HEK293T (cell line): Measurements from ENCODE around the gene GLIPR2.

Experiments used
- CTCF ChIA-PET: fragments of 350-600 bp; formaldehyde crosslinking; extraction: SDS; loops from one replicate; lab custom pipeline; 2021; ENCODE audit warnings: antibody characterized with exemption, inconsistent platforms; lab: Yijun Ruan, JAX
- POLR2A ChIA-PET: fragments of 350-600 bp; formaldehyde crosslinking; extraction: SDS; loops from one replicate; lab custom pipeline; 2020; ENCODE audit warnings: antibody characterized with exemption, inconsistent platforms; lab: Yijun Ruan, JAX
- DNase-seq: peaks from one replicate; pipeline ENCODE4 v3.0.0; 2012; ENCODE audit warnings: mixed read lengths; ENCODE audit errors: extremely low spot score
- ARNT ChIP-seq: fragments of 450-650 bp; IDR thresholded peaks from 2 replicates; pipeline ENCODE4 v1.6.1; 2017; ENCODE audit warnings: mild to moderate bottlenecking
- BHLHE40 ChIP-seq: fragments of 450-650 bp; IDR thresholded peaks from 2 replicates; pipeline ENCODE4 v1.6.1; 2016; ENCODE audit warnings: mild to moderate bottlenecking, moderate library complexity, borderline replicate concordance
- CTBP1 ChIP-seq: fragments of 450-650 bp; IDR thresholded peaks from 2 replicates; pipeline ENCODE4 v1.6.1; 2016; ENCODE audit warnings: borderline replicate concordance
- ELF4 ChIP-seq: fragments of 450-650 bp; IDR thresholded peaks from 2 replicates; pipeline ENCODE4 v1.6.1; 2017; ENCODE audit warnings: antibody characterized with exemption
- FOXA1 ChIP-seq: fragments of 450-650 bp; IDR thresholded peaks from 2 replicates; pipeline ENCODE4 v1.6.1; 2016; ENCODE audit warnings: mild to moderate bottlenecking
- FOXK2 ChIP-seq: fragments of 450-650 bp; IDR thresholded peaks from 2 replicates; pipeline ENCODE4 v1.6.1; 2016; ENCODE audit warnings: mild to moderate bottlenecking
- FOXM1 ChIP-seq: fragments of 450-650 bp; IDR thresholded peaks from 2 replicates; pipeline ENCODE4 v1.6.1; 2017; ENCODE audit warnings: mild to moderate bottlenecking, borderline replicate concordance
- HDGF ChIP-seq: fragments of 450-650 bp; IDR thresholded peaks from 2 replicates; pipeline ENCODE4 v1.6.1; 2017; ENCODE audit warnings: antibody characterized with exemption, borderline replicate concordance
- L3MBTL2 ChIP-seq: fragments of 450-650 bp; conservative IDR thresholded peaks from 2 replicates; pipeline ENCODE4 v1.6.1; 2016; ENCODE audit warnings: mild to moderate bottlenecking
- LEF1 ChIP-seq: fragments of 450-650 bp; IDR thresholded peaks from 2 replicates; pipeline ENCODE4 v1.6.1; 2017; ENCODE audit warnings: mild to moderate bottlenecking, borderline replicate concordance
- NFRKB ChIP-seq: fragments of 450-650 bp; IDR thresholded peaks from 2 replicates; pipeline ENCODE4 v1.6.1; 2016; ENCODE audit warnings: mild to moderate bottlenecking, moderate library complexity
- SP1 ChIP-seq: fragments of 450-650 bp; IDR thresholded peaks from 2 replicates; pipeline ENCODE4 v1.6.1; 2017
- SUZ12 ChIP-seq: fragments of 450-650 bp; IDR thresholded peaks from 2 replicates; pipeline ENCODE4 v1.6.1; 2016; ENCODE audit warnings: mild to moderate bottlenecking
- TARDBP ChIP-seq: fragments of 450-650 bp; IDR thresholded peaks from 2 replicates; pipeline ENCODE4 v1.6.1; 2016
- ZNF384 ChIP-seq: fragments of 450-650 bp; IDR thresholded peaks from 2 replicates; pipeline ENCODE4 v1.6.1; 2016
- TF ChIP-seq, protein P1 (sequence below): fragments of 450-650 bp; IDR thresholded peaks from 2 replicates; pipeline ENCODE4 v1.6.1; 2016

Gene GLIPR2

DNA sequence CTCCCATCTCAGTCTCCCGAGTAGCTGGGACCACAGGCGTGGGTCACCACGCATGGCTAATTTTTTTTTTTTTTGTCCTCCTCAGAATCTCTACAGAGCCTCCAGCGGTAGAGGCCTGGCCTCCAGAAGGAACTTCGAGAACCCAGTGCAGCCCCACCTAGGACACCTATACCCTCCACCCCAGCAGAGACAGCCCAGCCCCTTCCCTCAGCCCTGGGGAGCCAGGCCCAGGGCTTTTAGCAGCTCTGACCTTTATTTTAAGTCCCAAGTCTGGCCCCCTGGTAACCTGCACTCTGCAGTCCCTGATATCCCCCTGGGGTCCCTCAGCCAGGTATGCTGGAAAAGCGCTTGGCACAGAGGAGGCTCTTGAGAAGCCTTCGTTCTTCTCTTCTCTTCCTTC is 5.2 kb downstream of the GLIPR2 start:
- POLR2A ChIA-PET, result no interaction called here
- no peak for DNase-seq
- TF ChIP-seq L3MBTL2 (no peak), CTBP1 (no peak), FOXM1 (no peak), SUZ12 (no peak), ARNT (no peak), ZNF384 (no peak), FOXK2 (no peak), LEF1 (no peak), FOXA1 (no peak), SP1 (no peak), NFRKB (no peak), HDGF (no peak), BHLHE40 (no peak), ELF4 (no peak)
- CTCF ChIA-PET, result no interaction called here

- TF ChIP-seq FOXK2 (no peak), TARDBP (no peak), FOXM1 (no peak), L3MBTL2 (no peak), SUZ12 (no peak), ELF4 (no peak), ARNT (no peak), SP1 (no peak)
- TF ChIP-seq, protein P1, sequence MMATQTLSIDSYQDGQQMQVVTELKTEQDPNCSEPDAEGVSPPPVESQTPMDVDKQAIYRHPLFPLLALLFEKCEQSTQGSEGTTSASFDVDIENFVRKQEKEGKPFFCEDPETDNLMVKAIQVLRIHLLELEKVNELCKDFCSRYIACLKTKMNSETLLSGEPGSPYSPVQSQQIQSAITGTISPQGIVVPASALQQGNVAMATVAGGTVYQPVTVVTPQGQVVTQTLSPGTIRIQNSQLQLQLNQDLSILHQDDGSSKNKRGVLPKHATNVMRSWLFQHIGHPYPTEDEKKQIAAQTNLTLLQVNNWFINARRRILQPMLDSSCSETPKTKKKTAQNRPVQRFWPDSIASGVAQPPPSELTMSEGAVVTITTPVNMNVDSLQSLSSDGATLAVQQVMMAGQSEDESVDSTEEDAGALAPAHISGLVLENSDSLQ, result no peak
- ChIA-PET CTCF (no interaction called here), POLR2A (no interaction called here)
- DNase-seq, result no peak
These were observed 6.1 kb downstream of the GLIPR2 start for GRCh38 chr9:36142510-36143244.

GRCh38 chr9:36143245-36143641 is 6.7 kb downstream of the GLIPR2 start:
- CTCF ChIA-PET, result no interaction called here
- POLR2A ChIA-PET, result no interaction called here
- TF ChIP-seq FOXK2 (no peak), NFRKB (no peak), FOXM1 (no peak)

DNA sequence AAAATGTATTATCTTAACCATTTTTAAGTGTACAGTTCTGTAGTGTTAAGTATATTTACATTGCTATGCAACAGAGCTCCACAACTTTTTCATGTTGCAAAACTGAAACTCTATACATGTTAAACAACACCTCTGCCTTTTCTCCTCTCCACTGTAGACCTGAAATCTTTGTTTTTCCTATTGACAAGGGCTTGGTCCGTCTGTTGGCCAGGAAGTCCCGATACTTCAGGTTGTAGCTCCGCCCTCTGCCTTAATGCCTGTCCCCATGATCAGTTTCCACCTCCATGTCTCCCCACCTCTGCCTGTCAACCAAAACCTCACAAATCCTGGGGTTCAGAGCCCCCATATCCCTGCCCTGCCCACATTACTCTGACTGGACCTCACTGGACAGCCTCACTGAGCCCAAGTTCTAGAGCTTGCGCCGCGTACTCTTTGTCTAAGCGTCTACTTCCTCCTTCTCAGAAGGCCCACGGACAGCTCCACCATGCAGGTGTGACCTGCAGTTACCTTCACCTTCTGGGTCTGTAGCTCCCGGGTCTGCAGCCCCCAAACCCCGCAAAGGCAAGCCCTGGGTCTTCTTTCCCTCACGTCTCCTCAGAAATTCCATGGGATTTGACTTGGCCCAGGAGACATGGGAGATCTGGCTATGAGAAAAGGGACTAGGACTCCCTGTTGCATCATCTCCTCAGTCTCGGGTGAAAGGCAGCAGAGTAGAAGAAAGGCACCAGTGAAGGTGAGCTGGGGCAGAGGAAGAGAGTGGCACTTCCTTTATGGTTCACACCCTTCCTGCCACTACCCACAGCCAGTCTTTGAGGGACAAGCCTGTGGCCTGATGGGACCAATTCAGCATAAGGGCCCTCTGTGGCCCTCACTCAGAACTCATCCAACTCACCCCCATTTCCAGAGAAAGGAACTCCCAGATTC is 8.0 kb downstream of the GLIPR2 start:
- no peak for DNase-seq
- ChIA-PET CTCF (no interaction called here), POLR2A (no interaction called here)
- TF ChIP-seq LEF1 (no peak), FOXA1 (no peak), ARNT (no peak), FOXK2 (no peak), CTBP1 (no peak), ELF4 (no peak)

More at GRCh38 chr9:36143245-36143641, 6.7 kb downstream of the GLIPR2 start:
- no peak for DNase-seq

- TF ChIP-seq LEF1, result no peak
- no peak for TF ChIP-seq ARNT
- no peak for TF ChIP-seq FOXA1
- TF ChIP-seq FOXM1, result no peak
- no peak for TF ChIP-seq HDGF
- no peak for TF ChIP-seq L3MBTL2
- no peak for TF ChIP-seq FOXK2
- TF ChIP-seq, protein P1, result no peak
- TF ChIP-seq SP1, result no peak
- TF ChIP-seq BHLHE40, result no peak
- TF ChIP-seq CTBP1, result no peak
- TF ChIP-seq ELF4, result no peak
- no peak for DNase-seq
- CTCF ChIA-PET, result no interaction called here
- POLR2A ChIA-PET, result no interaction called here
These were observed 9.4 kb downstream of the GLIPR2 start for GRCh38 chr9:36145970-36146369.

DNA sequence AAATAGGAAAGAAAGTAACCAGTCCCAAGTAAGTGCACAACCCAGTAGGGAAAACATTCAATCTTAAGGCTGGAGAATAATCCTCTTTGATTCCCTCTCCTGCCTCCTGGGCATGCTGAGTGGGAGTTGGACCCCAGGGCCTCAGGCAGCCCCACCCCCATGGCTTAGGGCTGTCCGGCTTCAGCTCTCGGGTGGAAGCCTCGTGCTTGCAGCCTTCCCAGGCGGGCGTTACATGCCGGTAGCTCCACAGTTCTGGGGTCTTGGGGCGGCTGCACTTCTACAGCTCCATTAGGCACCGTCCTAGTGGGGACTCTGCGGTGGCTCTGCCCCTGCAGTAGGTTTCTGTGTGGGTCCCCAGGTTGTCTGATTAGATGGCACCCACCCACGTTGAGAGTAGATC is 10.1 kb downstream of the GLIPR2 start:
- CTCF ChIA-PET, result no interaction called here
- TF ChIP-seq, protein P1, result no peak
- no peak for TF ChIP-seq SUZ12
- no peak for TF ChIP-seq FOXA1
- TF ChIP-seq FOXM1, result no peak
- no peak for TF ChIP-seq L3MBTL2
- no peak for TF ChIP-seq ELF4
- no peak for TF ChIP-seq TARDBP
- no peak for TF ChIP-seq ARNT
- TF ChIP-seq ZNF384, result no peak
- no peak for TF ChIP-seq HDGF
- TF ChIP-seq FOXK2, result no peak
- TF ChIP-seq LEF1, result no peak
- no peak for TF ChIP-seq CTBP1
- no peak for TF ChIP-seq BHLHE40
- no peak for TF ChIP-seq SP1
- no peak for TF ChIP-seq NFRKB
- POLR2A ChIA-PET, result interaction anchor here (1.4 kb wide), 1 partner anchor 44 kb away, joined by 3 read pairs; the partner anchor contains the start of gene CLTA
- no peak for DNase-seq
